HG02623 (cell line): ENCODE data around the gene VAV3.
"Not testable (repeated sequence)": the region's sequence is repeated elsewhere in the genome, so short reads cannot be mapped to it uniquely, and the experiment has no call there.

Source experiments
- ATAC-seq: cut with Tn5 transposase; IDR thresholded peaks from one replicate; pipeline ENCODE4 v1.9.1; 2021; ENCODE audit warnings: moderate library complexity; ENCODE audit not compliant: unreplicated experiment

VAV3 gene

GRCh38 chr1:107965110-107965991, at the start of gene VAV3:
Gene VAV3, minus strand, starts transcription at chr1:107965180. Its CDS starts 311 bp downstream, at chr1:107964869.
- no peak for ATAC-seq

- ATAC-seq = no peak
These were observed 47.6 kb upstream of the VAV3 start for GRCh38 chr1:108012553-108012952.

- ATAC-seq = no peak
These were observed 46.3 kb upstream of the VAV3 start for GRCh38 chr1:108011295-108011694.

GRCh38 chr1:108010581-108010980, 45.6 kb upstream of the VAV3 start:
- no peak for ATAC-seq

GRCh38 chr1:108009603-108010195, 44.7 kb upstream of the VAV3 start:
- no peak for ATAC-seq

- no peak for ATAC-seq
These were observed 42.6 kb upstream of the VAV3 start for GRCh38 chr1:108007531-108007930.

- no peak for ATAC-seq
These were observed 42.1 kb upstream of the VAV3 start for GRCh38 chr1:108007070-108007469.

- not testable (repeated sequence) for ATAC-seq
These were observed 39.9 kb upstream of the VAV3 start for GRCh38 chr1:108004919-108005318.

- no peak for ATAC-seq
These were observed 35.7 kb upstream of the VAV3 start for GRCh38 chr1:108000620-108001111.

- ATAC-seq = no peak
These were observed 35.2 kb upstream of the VAV3 start for GRCh38 chr1:108000184-108000583.

GRCh38 chr1:107997866-107998265, 32.9 kb upstream of the VAV3 start:
- ATAC-seq = no peak

- no peak for ATAC-seq
These were observed 28.9 kb upstream of the VAV3 start for GRCh38 chr1:107993920-107994319.

GRCh38 chr1:107992347-107992746, 27.4 kb upstream of the VAV3 start:
- ATAC-seq = no peak

GRCh38 chr1:107991371-107992066, 26.5 kb upstream of the VAV3 start:
- no peak for ATAC-seq

- ATAC-seq = no peak
These were observed 25.6 kb upstream of the VAV3 start for GRCh38 chr1:107990606-107991005.

- no peak for ATAC-seq
These were observed 16.3 kb upstream of the VAV3 start for GRCh38 chr1:107981277-107981676.

GRCh38 chr1:107979926-107980325, 14.9 kb upstream of the VAV3 start:
- no peak for ATAC-seq

GRCh38 chr1:107979088-107979487, 14.1 kb upstream of the VAV3 start:
- no peak for ATAC-seq

- no peak for ATAC-seq
These were observed 11.9 kb upstream of the VAV3 start for GRCh38 chr1:107976836-107977235.

- no peak for ATAC-seq
These were observed 11.5 kb upstream of the VAV3 start for GRCh38 chr1:107976431-107976830.

- ATAC-seq = no peak
These were observed 10.9 kb upstream of the VAV3 start for GRCh38 chr1:107975851-107976250.

GRCh38 chr1:107974090-107974489, 9.1 kb upstream of the VAV3 start:
- ATAC-seq = no peak
